ENCODE results near the gene RNASE12.

RNASE12 gene

DNA sequence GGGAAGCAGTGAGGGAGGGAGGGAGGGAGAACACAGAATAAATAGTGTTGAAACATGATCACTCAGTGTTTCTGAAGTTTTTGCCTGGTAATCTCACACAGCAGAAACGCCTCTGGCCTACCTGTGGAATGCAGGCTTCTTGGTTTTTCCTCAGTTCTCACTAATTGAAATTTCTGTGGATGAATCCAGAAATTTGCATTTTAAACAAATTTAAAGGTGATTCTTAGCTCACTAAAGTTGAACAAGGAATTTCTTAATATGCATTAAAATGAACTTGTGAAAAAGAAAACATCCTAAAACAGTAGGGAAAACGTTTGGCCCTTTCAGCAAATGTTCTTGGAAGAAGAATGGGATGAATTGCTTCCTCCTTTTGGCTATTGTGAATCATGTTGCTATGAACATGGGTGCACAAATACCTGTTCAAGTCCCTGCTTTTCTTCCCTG, 31.7 kb downstream of the RNASE12 start:
- Histone ChIP-seq H3K4me3 (ENCODE audit: low read length in 2 of 2) (no peak overlapping the region), H3K9ac (ENCODE audit: low read length in 2 of 2) (no peak overlapping the region), H3K9me3 (ENCODE audit: control insufficient read depth in 2 of 2, low read length in 2 of 2) (no peaks in the 10 kb centered on the region), H3K27me3 (ENCODE audit: control insufficient read depth in 1 of 2, insufficient read depth in 2 of 2, low read length in 2 of 2) (no peaks in the 10 kb centered on the region), H3K36me3 (ENCODE audit: control insufficient read depth in 2 of 2, insufficient read depth in 2 of 2, low read length in 2 of 2) (no peaks in the 10 kb centered on the region), H3K27ac (ENCODE audit: low read length) (no peak overlapping the region), H3K4me1 (ENCODE audit: control insufficient read depth, insufficient read depth, low read length) (no peaks in the 10 kb centered on the region)

DNA sequence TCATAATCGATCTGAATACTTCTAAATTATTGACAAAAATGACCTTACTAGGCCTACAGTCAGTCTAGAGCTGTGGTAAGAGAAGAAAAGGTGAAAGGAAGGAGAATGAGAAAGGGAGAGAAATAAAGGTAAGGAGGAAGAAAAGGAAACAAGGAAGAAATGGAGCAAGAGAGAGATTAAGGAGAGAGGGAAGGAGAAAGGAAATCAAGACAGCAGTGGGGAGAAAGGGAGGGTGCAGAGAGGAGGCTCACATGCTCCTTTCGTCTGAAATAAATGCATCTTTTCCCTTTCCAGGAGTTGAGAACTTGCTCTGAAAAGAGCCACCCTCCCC, 34.0 kb downstream of the RNASE12 start:
- no peak overlapping the region for H3K27ac ChIP-seq (ENCODE audit: low read length)
- H3K4me3 ChIP-seq (ENCODE audit: low read length in 2 of 2), result no peak overlapping the region
- no peak overlapping the region for H3K9ac ChIP-seq (ENCODE audit: low read length in 2 of 2)
- no peaks in the 10 kb centered on the region for H3K36me3 ChIP-seq (ENCODE audit: control insufficient read depth in 2 of 2, insufficient read depth in 2 of 2, low read length in 2 of 2)
- no peaks in the 10 kb centered on the region for H3K9me3 ChIP-seq (ENCODE audit: control insufficient read depth in 2 of 2, low read length in 2 of 2)
- no peaks in the 10 kb centered on the region for H3K4me1 ChIP-seq (ENCODE audit: control insufficient read depth, insufficient read depth, low read length)
- H3K27me3 ChIP-seq (ENCODE audit: control insufficient read depth in 1 of 2, insufficient read depth in 2 of 2, low read length in 2 of 2), result no peaks in the 10 kb centered on the region

DNA sequence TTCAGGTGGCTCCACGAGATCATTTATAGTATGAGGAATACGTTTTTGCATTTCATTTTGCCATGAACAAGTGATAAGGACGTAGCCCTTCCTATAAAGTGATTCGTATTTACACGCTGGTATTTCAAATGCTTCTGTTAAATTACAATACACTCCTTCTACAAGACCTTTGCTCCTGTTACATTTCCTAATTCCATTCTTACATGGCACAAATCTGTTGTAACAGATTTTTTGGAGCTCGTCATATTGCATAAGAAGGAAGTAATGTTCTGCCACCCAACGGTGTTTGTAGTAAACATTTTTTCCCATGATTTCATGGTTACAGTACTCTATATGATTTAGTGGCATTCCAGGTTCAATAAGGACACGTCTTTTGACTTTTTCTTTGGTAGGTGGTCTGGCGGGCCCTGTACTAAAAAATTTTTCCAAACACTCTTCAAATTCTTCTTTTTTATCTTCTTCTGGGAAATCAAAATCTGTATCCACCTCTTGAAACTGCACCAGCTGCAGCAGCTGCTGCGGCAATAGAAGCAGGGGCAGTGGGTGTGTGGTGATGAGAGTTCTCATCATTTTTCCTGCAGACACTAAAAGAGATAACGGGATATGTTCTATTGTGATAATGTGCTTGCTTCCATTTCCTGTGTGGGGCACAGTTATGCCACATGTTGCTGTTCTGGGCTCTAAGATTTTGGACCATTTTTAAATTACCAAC, 34.5 kb downstream of the RNASE12 start:
- Histone ChIP-seq H3K9ac (ENCODE audit: low read length in 2 of 2) (no peak overlapping the region), H3K36me3 (ENCODE audit: control insufficient read depth in 2 of 2, insufficient read depth in 2 of 2, low read length in 2 of 2) (no peaks in the 10 kb centered on the region), H3K4me3 (ENCODE audit: low read length in 2 of 2) (no peak overlapping the region), H3K27me3 (ENCODE audit: control insufficient read depth in 1 of 2, insufficient read depth in 2 of 2, low read length in 2 of 2) (no peaks in the 10 kb centered on the region), H3K9me3 (ENCODE audit: control insufficient read depth in 2 of 2, low read length in 2 of 2) (no peaks in the 10 kb centered on the region), H3K27ac (ENCODE audit: low read length) (no peak overlapping the region), H3K4me1 (ENCODE audit: control insufficient read depth, insufficient read depth, low read length) (no peaks in the 10 kb centered on the region)

DNA sequence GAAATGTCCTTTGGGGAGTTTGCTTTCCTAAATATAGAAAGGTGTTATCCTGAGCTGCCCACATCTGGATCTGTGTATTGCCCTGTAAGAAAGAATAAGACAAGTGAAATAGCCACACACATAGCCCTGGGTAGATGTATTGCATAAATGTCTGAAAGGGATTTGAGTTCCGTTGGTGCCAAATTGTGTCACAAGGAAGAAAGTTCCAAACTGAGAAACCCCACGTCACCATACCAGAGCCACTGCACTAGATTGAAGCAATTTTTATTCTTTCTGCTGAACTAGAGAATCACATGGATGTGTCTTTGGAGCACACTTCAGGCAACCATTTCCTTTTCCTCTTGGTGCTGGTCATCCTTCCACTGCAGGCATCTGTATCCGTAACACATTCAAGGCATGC, 35.3 kb downstream of the RNASE12 start:
- Histone ChIP-seq H3K9me3 (ENCODE audit: control insufficient read depth in 2 of 2, low read length in 2 of 2) (no peaks in the 10 kb centered on the region), H3K4me1 (ENCODE audit: control insufficient read depth, insufficient read depth, low read length) (no peaks in the 10 kb centered on the region), H3K27me3 (ENCODE audit: control insufficient read depth in 1 of 2, insufficient read depth in 2 of 2, low read length in 2 of 2) (no peaks in the 10 kb centered on the region), H3K4me3 (ENCODE audit: low read length in 2 of 2) (no peak overlapping the region), H3K9ac (ENCODE audit: low read length in 2 of 2) (no peak overlapping the region), H3K36me3 (ENCODE audit: control insufficient read depth in 2 of 2, insufficient read depth in 2 of 2, low read length in 2 of 2) (no peaks in the 10 kb centered on the region), H3K27ac (ENCODE audit: low read length) (no peak overlapping the region)

DNA sequence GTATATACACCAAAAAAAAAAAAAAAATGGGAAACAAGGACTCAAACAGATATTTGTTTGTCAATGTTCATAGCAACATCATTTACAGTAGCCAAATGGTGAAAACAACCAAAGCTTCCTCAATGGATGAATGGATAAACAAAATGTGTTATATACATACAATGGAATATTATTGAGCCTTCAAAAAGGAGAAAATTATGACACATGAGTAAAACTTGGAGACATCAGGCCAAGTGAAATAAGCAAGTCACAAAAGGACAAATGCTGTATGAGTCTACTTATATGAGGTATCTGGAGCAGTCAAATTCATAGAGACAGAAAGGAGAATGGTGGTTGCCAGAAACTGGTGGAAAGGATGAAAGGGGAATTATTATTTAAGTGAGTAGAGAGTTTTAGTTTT, 38.2 kb downstream of the RNASE12 start:
- H3K27me3 ChIP-seq (ENCODE audit: control insufficient read depth in 1 of 2, insufficient read depth in 2 of 2, low read length in 2 of 2), result no peaks in the 10 kb centered on the region
- no peak overlapping the region for H3K27ac ChIP-seq (ENCODE audit: low read length)
- no peak overlapping the region for H3K9ac ChIP-seq (ENCODE audit: low read length in 2 of 2)
- no peak overlapping the region for H3K4me3 ChIP-seq (ENCODE audit: low read length in 2 of 2)
- H3K36me3 ChIP-seq (ENCODE audit: control insufficient read depth in 2 of 2, insufficient read depth in 2 of 2, low read length in 2 of 2), result no peaks in the 10 kb centered on the region
- no peaks in the 10 kb centered on the region for H3K4me1 ChIP-seq (ENCODE audit: control insufficient read depth, insufficient read depth, low read length)
- no peaks in the 10 kb centered on the region for H3K9me3 ChIP-seq (ENCODE audit: control insufficient read depth in 2 of 2, low read length in 2 of 2)

DNA sequence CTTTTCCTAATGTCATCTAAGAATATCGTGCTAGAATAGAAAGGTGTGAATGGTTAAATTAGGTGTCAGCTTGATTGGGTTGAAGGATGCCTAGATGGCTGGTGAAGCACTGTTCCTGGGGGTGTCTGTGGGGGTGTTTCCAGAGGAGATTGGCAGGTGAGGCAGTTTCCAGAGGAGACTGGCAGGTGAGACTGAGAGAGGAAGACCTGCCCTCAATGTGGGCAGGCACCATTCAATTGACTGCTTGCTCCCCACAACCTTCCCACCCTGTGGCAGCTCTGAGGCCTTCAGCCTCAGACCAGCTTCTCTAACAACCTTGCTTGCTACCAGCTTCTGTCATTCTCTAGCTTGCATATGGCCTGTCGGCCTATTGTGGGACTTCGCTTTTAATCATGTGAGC, 39.6 kb downstream of the RNASE12 start:
- no peak overlapping the region for H3K4me3 ChIP-seq (ENCODE audit: low read length in 2 of 2)
- H3K9me3 ChIP-seq (ENCODE audit: control insufficient read depth in 2 of 2, low read length in 2 of 2), result no peaks in the 10 kb centered on the region
- no peaks in the 10 kb centered on the region for H3K4me1 ChIP-seq (ENCODE audit: control insufficient read depth, insufficient read depth, low read length)
- no peak overlapping the region for H3K27ac ChIP-seq (ENCODE audit: low read length)
- H3K9ac ChIP-seq (ENCODE audit: low read length in 2 of 2), result no peak overlapping the region
- no peaks in the 10 kb centered on the region for H3K36me3 ChIP-seq (ENCODE audit: control insufficient read depth in 2 of 2, insufficient read depth in 2 of 2, low read length in 2 of 2)
- peaks cover 0 to 3% of the 10 kb centered on the region in 2 donors for H3K27me3 ChIP-seq (ENCODE audit: control insufficient read depth in 1 of 2, insufficient read depth in 2 of 2, low read length in 2 of 2)

DNA sequence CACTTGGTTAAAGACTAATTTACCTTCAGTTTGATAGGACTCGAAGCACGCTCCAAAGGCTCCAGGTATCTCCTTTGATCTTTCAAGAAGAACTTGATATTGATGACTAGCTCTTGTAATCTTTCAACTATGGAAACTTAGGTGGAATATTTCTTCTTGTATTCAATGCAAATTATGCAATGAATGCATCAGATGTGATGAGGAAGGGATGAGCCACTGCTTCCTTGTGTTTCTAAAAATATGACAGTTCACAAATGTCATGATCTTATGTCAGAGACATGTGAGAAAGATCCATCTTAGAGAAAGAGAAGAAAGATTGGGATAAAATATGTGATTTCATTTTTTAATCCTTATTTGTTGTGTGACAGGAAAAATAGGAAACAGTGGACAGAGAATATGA, 40.2 kb downstream of the RNASE12 start:
- H3K36me3 ChIP-seq (ENCODE audit: control insufficient read depth in 2 of 2, insufficient read depth in 2 of 2, low read length in 2 of 2), result no peaks in the 10 kb centered on the region
- no peak overlapping the region for H3K9ac ChIP-seq (ENCODE audit: low read length in 2 of 2)
- H3K27me3 ChIP-seq (ENCODE audit: control insufficient read depth in 1 of 2, insufficient read depth in 2 of 2, low read length in 2 of 2), result peaks cover 0 to 3% of the 10 kb centered on the region in 2 donors
- no peaks in the 10 kb centered on the region for H3K9me3 ChIP-seq (ENCODE audit: control insufficient read depth in 2 of 2, low read length in 2 of 2)
- H3K27ac ChIP-seq (ENCODE audit: low read length), result no peak overlapping the region
- no peaks in the 10 kb centered on the region for H3K4me1 ChIP-seq (ENCODE audit: control insufficient read depth, insufficient read depth, low read length)
- no peak overlapping the region for H3K4me3 ChIP-seq (ENCODE audit: low read length in 2 of 2)

DNA sequence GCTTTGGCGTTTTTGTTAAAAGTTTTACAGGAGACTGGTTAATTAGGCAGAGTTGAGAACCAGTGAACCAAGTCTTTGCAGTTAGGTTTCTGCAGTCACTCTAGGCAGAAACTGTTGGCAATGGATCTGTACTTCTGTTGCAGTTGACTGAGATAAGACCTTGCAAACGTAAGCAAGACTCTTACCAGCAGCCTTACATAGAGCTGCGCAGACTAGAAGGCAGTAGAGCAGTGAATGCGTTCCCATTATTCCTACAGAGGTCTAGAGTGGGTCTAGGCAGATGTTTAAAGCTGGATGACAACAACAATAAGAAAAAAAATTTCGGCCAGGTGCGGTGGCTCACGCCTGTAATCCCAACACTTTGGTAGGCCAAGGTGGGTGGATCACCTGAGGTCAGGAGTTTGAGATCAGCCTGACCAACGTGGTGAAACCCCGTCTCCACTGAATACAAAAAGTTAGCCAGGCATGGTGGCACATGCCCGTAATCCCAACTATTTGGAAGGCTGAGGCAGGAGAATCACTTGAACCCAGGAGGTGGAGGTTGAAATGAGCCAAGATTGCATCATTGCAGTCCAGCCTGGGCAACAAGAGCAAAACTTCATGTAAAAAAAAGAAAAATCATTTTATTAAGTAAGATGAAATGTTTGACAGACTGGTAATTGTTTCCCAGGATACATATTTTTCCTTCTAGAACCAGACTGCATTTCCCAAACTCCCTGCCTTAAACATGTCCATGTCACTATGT, 42.6 kb downstream of the RNASE12 start:
- no peaks in the 10 kb centered on the region for H3K9me3 ChIP-seq (ENCODE audit: control insufficient read depth in 2 of 2, low read length in 2 of 2)
- no peak overlapping the region for H3K27ac ChIP-seq (ENCODE audit: low read length)
- H3K4me3 ChIP-seq (ENCODE audit: low read length in 2 of 2), result no peak overlapping the region
- peaks cover 0 to 3% of the 10 kb centered on the region in 2 donors for H3K27me3 ChIP-seq (ENCODE audit: control insufficient read depth in 1 of 2, insufficient read depth in 2 of 2, low read length in 2 of 2)
- H3K36me3 ChIP-seq (ENCODE audit: control insufficient read depth in 2 of 2, insufficient read depth in 2 of 2, low read length in 2 of 2), result no peaks in the 10 kb centered on the region
- H3K9ac ChIP-seq (ENCODE audit: low read length in 2 of 2), result no peak overlapping the region
- no peaks in the 10 kb centered on the region for H3K4me1 ChIP-seq (ENCODE audit: control insufficient read depth, insufficient read depth, low read length)

DNA sequence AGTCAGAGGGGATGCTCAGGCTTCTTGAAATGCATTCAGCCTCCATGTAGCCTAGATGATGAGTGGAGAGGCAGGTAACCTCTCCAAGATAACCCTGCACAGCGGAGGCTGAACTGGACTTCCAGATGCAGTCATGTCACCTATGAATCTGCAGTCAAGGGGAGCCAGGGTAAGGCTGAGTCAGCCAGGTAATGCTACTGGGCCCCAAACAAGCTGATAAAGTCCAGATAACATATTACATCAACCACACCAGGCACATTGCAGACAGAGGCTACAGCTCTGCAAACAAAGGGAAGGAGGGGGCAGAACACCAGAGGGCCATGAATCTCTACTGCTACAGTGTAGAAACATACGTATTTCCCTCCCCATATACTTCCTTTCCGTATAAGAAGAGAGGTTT, 44.3 kb downstream of the RNASE12 start:
- Histone ChIP-seq H3K27me3 (ENCODE audit: control insufficient read depth in 1 of 2, insufficient read depth in 2 of 2, low read length in 2 of 2) (peaks cover 0 to 3% of the 10 kb centered on the region in 2 donors), H3K9me3 (ENCODE audit: control insufficient read depth in 2 of 2, low read length in 2 of 2) (no peaks in the 10 kb centered on the region), H3K36me3 (ENCODE audit: control insufficient read depth in 2 of 2, insufficient read depth in 2 of 2, low read length in 2 of 2) (no peaks in the 10 kb centered on the region), H3K9ac (ENCODE audit: low read length in 2 of 2) (no peak overlapping the region), H3K27ac (ENCODE audit: low read length) (no peak overlapping the region), H3K4me3 (ENCODE audit: low read length in 2 of 2) (no peak overlapping the region), H3K4me1 (ENCODE audit: control insufficient read depth, insufficient read depth, low read length) (no peaks in the 10 kb centered on the region)
